Stomach (tissue), 9 donors: ENCODE measurements around the gene TEX48. TPM values are rescaled to one million over a fixed set of nuclear protein-coding genes. Genes with fewer than 3 reads are reported as not detected.

Experiments used
- DNase-seq, 2 donors: peaks; one replicate each; pipeline versions ENCODE4 v3.0.0 to v3.0.0-alpha.2; 2013 to 2019
- H3K27ac ChIP-seq, 5 donors: fragments of 200-600 bp in 4 of 5; sonication (generic) in 4 of 5; one replicate each; pipeline ENCODE4 v1.5.1; 2013 to 2019; ENCODE audit warnings: mild to moderate bottlenecking in 1 of 5, moderate library complexity in 1 of 5
- H3K27me3 ChIP-seq, 3 donors: fragments of 200-600 bp; sonication (generic); one replicate each; pipeline ENCODE4 v1.5.1; 2017 to 2019; ENCODE audit warnings: mixed run types in 1 of 3
- H3K36me3 ChIP-seq, 4 donors: fragments of 200-600 bp; sonication (generic); 1 replicate in 3 of 4; 2 replicates in 1 of 4; pipeline ENCODE4 v1.5.1; 2016 to 2019
- H3K4me1 ChIP-seq, 4 donors: fragments of 200-600 bp; sonication (generic); one replicate each; pipeline ENCODE4 v1.5.1; 2016 to 2019
- H3K4me3 ChIP-seq, 4 donors: fragments of 200-600 bp; sonication (generic) in 3 of 4; one replicate each; pipeline ENCODE4 v1.5.1; 2016 to 2019; ENCODE audit warnings: mild to moderate bottlenecking in 1 of 4
- H3K9me3 ChIP-seq, 4 donors: fragments of 200-600 bp; sonication (generic); one replicate each; pipeline ENCODE4 v1.5.1; 2016 to 2019
- CTCF ChIP-seq, 7 experiments: fragments of 450-650 bp in 4 of 7; fragments of 200-600 bp in 3 of 7; sonication (generic) in 3 of 7; IDR thresholded peaks; one replicate each; pipeline ENCODE4 v1.5.1; 2016 to 2019; ENCODE audit warnings: antibody characterized with exemption in 7 of 7, control low read depth in 2 of 7, mild to moderate bottlenecking in 1 of 7
- EP300 ChIP-seq: sonication (generic); formaldehyde crosslinking; IDR thresholded peaks from one replicate; pipeline ENCODE4 v1.6.1; 2017; ENCODE audit warnings: antibody characterized with exemption
- POLR2A ChIP-seq, 4 donors: fragments of 450-650 bp; IDR thresholded peaks; one replicate each; pipeline ENCODE4 v1.6.1; 2016; ENCODE audit warnings: antibody characterized with exemption in 4 of 4, control low read depth in 2 of 4, mild to moderate bottlenecking in 1 of 4, moderate library complexity in 1 of 4
- POLR2AphosphoS5 ChIP-seq, 3 donors: sonication (generic); formaldehyde crosslinking; IDR thresholded peaks; one replicate each; pipeline ENCODE4 v1.6.1; 2016; ENCODE audit warnings: antibody characterized with exemption in 3 of 3
- WGBS, 5 donors: extraction: QIAGEN DNeasy Blood & Tissue Kit in 3 of 5; methylation state at CpG; one replicate each; pipeline versions ENCODE4 v1.1.5 to v1.1.7; 2013 to 2018; 5-methylcytosine and 5-hydroxymethylcytosine counted together
- intact Hi-C: fragments of 100-400 bp; cut with DNase I; formaldehyde crosslinking; loops from one replicate; pipeline ENCODE4 v1.15.1; 2023; ENCODE audit warnings: low total_unique reads
- polyA plus RNA-seq, 3 donors: library from polyadenylated mRNA; stranded (reverse); fragments of 200-250 nt; gene quantifications; one replicate each; pipeline ENCODE4 v1.2.3, GENCODE V29; 2013
- total RNA-seq, 5 donors: library from RNA; depleted of rRNA; stranded (reverse); fragments of >200 nt; gene quantifications; one replicate each; pipeline versions ENCODE4 v1.1.0 to v1.2.3, GENCODE V29; 2014 to 2016
- donor health status: healthy with polysubstance abuse.
- donor health status: Bipolar disorder and iron deficiency.
- donor health status: healthy.

TEX48 gene
- total and polyA plus RNA-seq, 8 donors = not detected

GRCh38 chr9:114656301-114656700 lies 25.7 kb downstream of the TEX48 start:
- H3K4me1 ChIP-seq = peaks cover 0 to 11% (median 6%) of the 10 kb centered on the region in 4 donors
- H3K4me3 ChIP-seq = no peak overlapping the region
- H3K36me3 ChIP-seq = peaks cover 0 to 4% (median 0%) of the 10 kb centered on the region in 4 donors
- no peaks in the 10 kb centered on the region for H3K27me3 ChIP-seq
- intact Hi-C loops = no loop called here
- H3K9me3 ChIP-seq = no peaks in the 10 kb centered on the region
- DNase-seq = no peak
- H3K27ac ChIP-seq = no peak overlapping the region
- 81 to 88% (median 86%) methylated on average over 12 of the region's 12 CpGs for WGBS, 5 donors
- no peak for TF ChIP-seq POLR2AphosphoS5 (IDR thresholded peaks at IDR 0.05)
- TF ChIP-seq CTCF (IDR thresholded peaks at IDR 0.05) = no peak
- TF ChIP-seq POLR2A (IDR thresholded peaks at IDR 0.05) = no peak
- no peak for TF ChIP-seq EP300

- Histone ChIP-seq H3K4me3 (no peak overlapping the region), H3K36me3 (peaks cover 0 to 4% (median 0%) of the 10 kb centered on the region in 4 donors), H3K4me1 (peaks cover 0 to 11% (median 6%) of the 10 kb centered on the region in 4 donors), H3K27me3 (no peaks in the 10 kb centered on the region), H3K27ac (no peak overlapping the region), H3K9me3 (no peaks in the 10 kb centered on the region)
- TF ChIP-seq CTCF (IDR thresholded peaks at IDR 0.05) (no peak), POLR2A (IDR thresholded peaks at IDR 0.05) (no peak), EP300 (no peak), POLR2AphosphoS5 (IDR thresholded peaks at IDR 0.05) (no peak)
- no peak for DNase-seq
- intact Hi-C loops = no loop called here
- WGBS, 5 donors = 78 to 89% (median 86%) methylated on average over 8 of the region's 8 CpGs
Measured at GRCh38 chr9:114655689-114656088, 26.3 kb downstream of the TEX48 start.

- TF ChIP-seq CTCF (IDR thresholded peaks at IDR 0.05) = peak in 5 of 7 experiments; percentile 78 to 95 (median 87)
- no peak for TF ChIP-seq POLR2A (IDR thresholded peaks at IDR 0.05)
- TF ChIP-seq POLR2AphosphoS5 (IDR thresholded peaks at IDR 0.05) = peak in 1 of 3 donors; percentile 47
- H3K4me3 ChIP-seq = no peak overlapping the region
- intact Hi-C loops = loop anchor here (5.0 kb wide), 2 partner anchors 171 to 246 kb away; no protein-coding TSS in a partner anchor
- WGBS, 5 donors = 31 to 38% (median 37%) methylated on average over 6 of the region's 6 CpGs
- peaks cover 0 to 4% (median 1%) of the 10 kb centered on the region in 4 donors for H3K36me3 ChIP-seq
- H3K27me3 ChIP-seq = no peaks in the 10 kb centered on the region
- no peaks in the 10 kb centered on the region for H3K9me3 ChIP-seq
- peak; percentile 81 to 88 for DNase-seq
- no peak overlapping the region for H3K27ac ChIP-seq
- peaks cover 0 to 11% (median 6%) of the 10 kb centered on the region in 4 donors for H3K4me1 ChIP-seq
Measured at GRCh38 chr9:114653556-114654159, 28.3 kb downstream of the TEX48 start.

GRCh38 chr9:114652776-114653555 lies 29.0 kb downstream of the TEX48 start:
- intact Hi-C loops = loop anchor here (5.0 kb wide), 2 partner anchors 171 to 246 kb away; no protein-coding TSS in a partner anchor
- H3K4me3 ChIP-seq = no peak overlapping the region
- H3K27ac ChIP-seq = no peak overlapping the region
- no peaks in the 10 kb centered on the region for H3K9me3 ChIP-seq
- DNase-seq = no peak
- no peak for TF ChIP-seq POLR2A (IDR thresholded peaks at IDR 0.05)
- no peak for TF ChIP-seq POLR2AphosphoS5 (IDR thresholded peaks at IDR 0.05)
- TF ChIP-seq CTCF (IDR thresholded peaks at IDR 0.05) = no peak
- no peak for TF ChIP-seq EP300
- peaks cover 0 to 9% (median 4%) of the 10 kb centered on the region in 4 donors for H3K36me3 ChIP-seq
- 71 to 90% (median 73%) methylated on average over 2 of the region's 2 CpGs for WGBS, 5 donors
- H3K27me3 ChIP-seq = no peaks in the 10 kb centered on the region
- H3K4me1 ChIP-seq = peaks cover 0 to 11% (median 6%) of the 10 kb centered on the region in 4 donors
